Activated effector memory CD4-positive, alpha-beta T cell treated with Interleukin-2 at 50 U/mL for 16 hours (primary cell): ENCODE results near the gene ZNF385A.
A peak's percentile ranks its signal among the peaks of the same experiment; 100 is the strongest.
"Not testable (repeated sequence)": the region's sequence is repeated elsewhere in the genome, so short reads cannot be mapped to it uniquely, and the experiment has no call there.

Experiments used
- DNase-seq: peaks from one replicate; pipeline ENCODE4 v3.0.0-alpha.2; 2020

ZNF385A gene

GRCh38 chr12:54352891-54353874 lies 31.4 kb downstream of the ZNF385A start:
- DNase-seq, result no peak

GRCh38 chr12:54352022-54352531 lies 32.5 kb downstream of the ZNF385A start:
- DNase-seq, result no peak

GRCh38 chr12:54351341-54351740 lies 33.2 kb downstream of the ZNF385A start:
- DNase-seq, result no peak

GRCh38 chr12:54350743-54351142 lies 33.8 kb downstream of the ZNF385A start:
- no peak for DNase-seq

- DNase-seq, result no peak
These were observed 34.9 kb downstream of the ZNF385A start for GRCh38 chr12:54349679-54350078.

- DNase-seq, result no peak
These were observed 35.5 kb downstream of the ZNF385A start for GRCh38 chr12:54349036-54349435.

GRCh38 chr12:54341378-54342300 lies 42.9 kb downstream of the ZNF385A start:
- no peak for DNase-seq

GRCh38 chr12:54340846-54341245 lies 43.7 kb downstream of the ZNF385A start:
- DNase-seq, result no peak

- no peak for DNase-seq
These were observed 45.7 kb downstream of the ZNF385A start for GRCh38 chr12:54338698-54339296.

- no peak for DNase-seq
These were observed 46.5 kb downstream of the ZNF385A start for GRCh38 chr12:54337854-54338650.

- no peak for DNase-seq
These were observed 47.2 kb downstream of the ZNF385A start for GRCh38 chr12:54337280-54337842.

- no peak for DNase-seq
These were observed 51.0 kb downstream of the ZNF385A start for GRCh38 chr12:54333420-54334034.

- DNase-seq, result no peak
These were observed 53.1 kb downstream of the ZNF385A start for GRCh38 chr12:54331461-54331860.

- DNase-seq, result no peak
These were observed 54.1 kb downstream of the ZNF385A start for GRCh38 chr12:54330442-54330841.

- DNase-seq, result no peak
These were observed 54.8 kb downstream of the ZNF385A start for GRCh38 chr12:54329759-54330158.

- DNase-seq, result no peak
These were observed 55.8 kb downstream of the ZNF385A start for GRCh38 chr12:54328595-54329337.

- DNase-seq, result not testable (repeated sequence)
These were observed 59.0 kb downstream of the ZNF385A start for GRCh38 chr12:54325442-54326109.

- DNase-seq, result peak; percentile 91
These were observed 59.7 kb downstream of the ZNF385A start, which contains the start of gene COPZ1 for GRCh38 chr12:54324617-54325441. COPZ1 (plus strand) TSS chr12:54325131; CDS start chr12:54325164, 33 bp downstream.

GRCh38 chr12:54321363-54321762 lies 63.2 kb downstream of the ZNF385A start:
- DNase-seq, result no peak
